Muscle of back (tissue), 11 donors: ENCODE measurements around the gene GJA1. TPM values are rescaled to one million over a fixed set of nuclear protein-coding genes. Genes with fewer than 3 reads are reported as not detected.
"Not testable (repeated sequence)": the region's sequence is repeated elsewhere in the genome, so short reads cannot be mapped to it uniquely, and the experiment has no call there.

ENCODE experiments used
- DNase-seq, 3 donors: peaks; one replicate each; pipeline versions ENCODE4 v3.0.0 to v3.0.0-alpha.2; 2013
- polyA plus RNA-seq, 10 donors: library from polyadenylated mRNA; unstranded; fragments of 120-200 nt; gene quantifications; one replicate each; pipeline ENCODE4 v1.2.1, GENCODE V29; 2013; ENCODE audit not compliant: insufficient read length in 10 of 10

The GJA1 gene
- polyA plus RNA-seq, 10 donors, result 52.0 to 143 (median 79.0) TPM

GRCh38 chr6:121436274-121436857 is 920 bp downstream of the GJA1 start:
- peak in 2 of 3 donors; percentile 45 to 70 for DNase-seq

GRCh38 chr6:121436960-121437850 is 1.8 kb downstream of the GJA1 start:
- DNase-seq, result peak; percentile 52 to 92 (median 78)

- peak in 2 of 3 donors; percentile 46 to 80 for DNase-seq
These were observed 2.6 kb downstream of the GJA1 start for GRCh38 chr6:121437851-121438651.

- DNase-seq, result no peak
These were observed 3.4 kb downstream of the GJA1 start for GRCh38 chr6:121438869-121439268.

- peak in 1 of 3 donors; percentile 55 for DNase-seq
These were observed 4.0 kb downstream of the GJA1 start for GRCh38 chr6:121439475-121439874.

GRCh38 chr6:121439926-121440325 is 4.5 kb downstream of the GJA1 start:
- DNase-seq, result peak in 1 of 3 donors; percentile 64

- DNase-seq, result no peak
These were observed 6.0 kb downstream of the GJA1 start for GRCh38 chr6:121441477-121441876.

GRCh38 chr6:121442576-121442975 is 7.1 kb downstream of the GJA1 start:
- no peak for DNase-seq

GRCh38 chr6:121443971-121444541 is 8.6 kb downstream of the GJA1 start:
- DNase-seq, result peak in 1 of 3 donors; percentile 62

GRCh38 chr6:121446705-121447104 is 11.3 kb downstream of the GJA1 start:
- not testable (repeated sequence) for DNase-seq

- DNase-seq, result not testable (repeated sequence)
These were observed 12.3 kb downstream of the GJA1 start for GRCh38 chr6:121447746-121448145.

- not testable (repeated sequence) for DNase-seq
These were observed 13.1 kb downstream of the GJA1 start for GRCh38 chr6:121448528-121448927.

GRCh38 chr6:121449331-121449730 is 13.9 kb downstream of the GJA1 start:
- DNase-seq, result no peak

GRCh38 chr6:121450242-121450641 is 14.8 kb downstream of the GJA1 start:
- no peak for DNase-seq

GRCh38 chr6:121451250-121451649 is 15.8 kb downstream of the GJA1 start:
- DNase-seq, result no peak

GRCh38 chr6:121453191-121453590 is 17.7 kb downstream of the GJA1 start:
- no peak for DNase-seq

- DNase-seq, result no peak
These were observed 24.7 kb downstream of the GJA1 start for GRCh38 chr6:121460170-121460569.

- DNase-seq, result no peak
These were observed 27.6 kb downstream of the GJA1 start for GRCh38 chr6:121463087-121463486.

GRCh38 chr6:121465101-121465500 is 29.7 kb downstream of the GJA1 start:
- DNase-seq, result no peak

- DNase-seq, result no peak
These were observed 44.1 kb downstream of the GJA1 start for GRCh38 chr6:121479486-121480098.

- no peak for DNase-seq
These were observed 44.8 kb downstream of the GJA1 start for GRCh38 chr6:121480099-121480713.
